SW480 (cell line): ENCODE results near the gene ADCY5.
"Not testable (repeated sequence)": the region's sequence is repeated elsewhere in the genome, so short reads cannot be mapped to it uniquely, and the experiment has no call there.

Experiments used
- DNase-seq: peaks from one replicate; pipeline ENCODE4 v3.0.0-alpha.2; 2016; ENCODE audit warnings: low spot score

The ADCY5 gene

DNA sequence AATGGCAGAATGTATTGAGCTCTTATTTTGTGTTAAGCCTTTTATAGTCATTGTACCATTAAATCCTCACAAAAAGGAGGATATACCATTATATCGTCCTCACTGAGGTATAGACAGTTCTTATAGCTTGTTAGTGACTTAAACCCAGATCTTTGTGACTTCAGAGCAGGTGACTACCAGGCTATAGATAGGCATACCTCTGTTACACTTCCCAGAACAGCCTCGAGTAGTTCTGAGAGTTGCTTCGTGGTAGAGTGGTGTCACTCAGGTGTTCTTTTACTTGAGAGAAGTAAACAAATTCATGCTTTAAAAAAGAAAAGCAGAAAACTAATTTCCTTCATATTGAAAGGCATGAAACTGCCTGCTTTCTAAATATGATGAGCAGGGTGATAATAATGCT is 187.2 kb downstream of the ADCY5 start:
- no peak for DNase-seq

DNA sequence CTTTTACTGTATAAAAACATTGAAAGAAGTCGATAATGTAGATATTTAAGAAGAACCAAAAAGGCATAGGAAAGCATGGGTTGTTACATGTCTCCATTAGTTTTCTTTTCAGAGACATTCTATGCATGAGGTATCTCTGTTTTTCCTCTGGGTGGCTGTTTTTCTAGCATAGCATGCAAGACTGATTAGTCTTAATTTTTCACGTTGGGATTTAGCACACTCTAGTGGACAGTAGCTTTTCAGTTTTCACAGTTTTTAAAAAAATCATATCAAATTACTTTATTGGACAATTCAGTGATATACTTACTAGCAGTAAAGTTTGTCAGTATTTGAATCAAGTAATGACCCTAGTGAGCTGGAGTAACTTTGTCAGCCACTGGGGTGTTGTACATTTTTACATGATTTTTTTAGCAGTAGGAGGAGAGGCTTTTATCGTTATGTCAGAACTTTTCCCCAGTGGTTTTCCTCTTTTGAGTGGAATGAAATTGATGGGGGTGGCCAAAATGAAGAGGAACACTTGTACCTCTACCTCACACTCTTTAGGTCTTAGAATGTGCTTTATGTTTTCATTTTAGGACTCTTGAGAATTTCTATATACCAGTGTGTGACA is 190.0 kb downstream of the ADCY5 start:
- peak; percentile 66 for DNase-seq

DNA sequence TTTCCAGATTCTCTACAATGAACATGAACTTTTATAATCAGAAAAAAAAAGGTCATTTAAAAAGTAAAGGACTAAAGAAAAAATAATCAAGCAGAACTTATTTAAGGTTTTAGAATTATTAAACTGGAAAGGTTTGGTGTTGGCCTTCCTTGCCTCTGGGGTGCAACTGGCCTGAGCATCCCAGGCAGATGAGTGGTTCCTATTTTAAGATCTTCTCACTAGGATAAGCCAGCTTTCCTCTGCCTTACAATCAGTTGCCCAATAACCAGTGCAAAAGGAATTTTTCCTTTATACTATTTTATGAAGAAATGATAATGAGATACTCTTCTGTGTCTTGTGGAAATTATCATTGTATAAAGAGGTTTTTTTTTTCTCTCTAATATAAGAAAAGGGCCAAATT is 190.5 kb downstream of the ADCY5 start:
- DNase-seq: no peak

DNA sequence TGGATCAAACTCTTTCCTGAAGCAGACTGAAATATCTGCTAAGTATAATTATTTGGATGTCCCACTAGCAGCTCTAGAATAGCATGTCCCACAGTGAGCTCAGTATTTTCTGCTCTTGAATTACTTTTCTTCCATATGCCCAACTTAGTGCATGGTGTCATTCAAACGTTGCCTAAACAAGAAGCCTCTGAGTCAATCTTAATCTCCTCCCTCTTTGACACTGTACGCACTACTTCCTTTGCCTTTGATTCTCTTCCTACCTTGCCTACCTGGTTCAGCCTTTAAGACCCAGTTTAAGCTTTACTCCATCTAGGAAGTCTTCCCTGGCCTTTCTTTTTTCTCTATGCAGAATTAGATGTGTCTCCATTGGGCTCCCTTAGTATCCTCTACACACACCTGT is 192.6 kb downstream of the ADCY5 start:
- DNase-seq: no peak

DNA sequence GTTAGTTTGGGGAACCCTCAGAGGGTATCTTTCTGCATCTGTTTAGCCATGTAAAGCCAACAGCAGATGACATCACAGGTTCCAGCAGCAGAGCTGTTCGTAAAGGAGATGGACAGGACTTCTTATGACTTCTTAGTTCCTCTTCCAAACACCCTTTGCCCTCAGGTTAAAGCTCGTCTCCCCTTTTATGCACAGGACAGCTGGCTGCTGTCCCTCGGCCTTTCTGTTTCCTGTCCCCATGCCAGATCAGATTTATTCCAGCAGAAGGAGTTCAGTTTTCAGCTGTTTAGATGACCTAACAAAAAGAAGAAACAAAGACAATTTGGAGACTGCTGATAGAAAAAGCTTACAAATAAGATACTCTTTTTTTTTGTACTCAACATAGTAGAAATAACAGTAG is 202.0 kb downstream of the ADCY5 start:
- DNase-seq: no peak

DNA sequence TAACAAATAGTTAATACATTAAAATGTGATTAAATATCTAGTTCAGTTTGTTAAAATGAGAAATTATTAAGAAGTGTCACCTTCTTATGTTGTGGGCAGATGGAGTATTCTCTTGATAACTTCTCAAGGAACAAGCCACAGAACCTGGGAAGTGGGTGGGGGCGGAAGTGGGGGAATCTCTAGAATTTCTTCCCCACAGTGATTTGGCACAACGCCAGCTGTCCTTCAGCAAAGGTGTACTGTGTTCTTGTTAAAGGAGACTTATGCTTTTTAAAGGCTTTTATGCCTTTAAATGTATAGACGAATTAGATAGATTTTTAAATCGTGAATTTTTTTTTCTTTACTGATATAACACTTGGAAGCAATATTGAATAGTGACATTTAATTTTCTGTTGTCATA is 204.8 kb downstream of the ADCY5 start:
- no peak for DNase-seq

DNA sequence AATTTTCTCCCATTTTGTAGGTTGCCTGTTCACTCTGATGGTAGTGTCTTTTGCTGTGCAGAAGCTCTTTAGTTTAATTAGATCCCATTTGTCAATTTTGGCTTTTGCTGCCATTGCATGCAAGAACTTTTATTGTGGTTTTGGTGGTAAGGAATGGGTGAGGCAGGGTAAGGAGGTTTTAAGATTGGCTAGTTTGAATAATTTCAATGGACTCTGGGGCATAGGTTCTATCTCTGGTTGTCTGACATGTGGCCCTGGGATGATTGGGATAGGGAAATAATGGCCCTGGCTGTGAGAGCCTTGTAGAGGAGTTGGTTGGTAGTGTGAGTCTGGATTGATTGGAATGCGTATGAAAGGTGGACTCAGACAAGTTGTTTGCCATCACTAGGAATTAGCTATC is 209.1 kb downstream of the ADCY5 start:
- DNase-seq: no peak

DNA sequence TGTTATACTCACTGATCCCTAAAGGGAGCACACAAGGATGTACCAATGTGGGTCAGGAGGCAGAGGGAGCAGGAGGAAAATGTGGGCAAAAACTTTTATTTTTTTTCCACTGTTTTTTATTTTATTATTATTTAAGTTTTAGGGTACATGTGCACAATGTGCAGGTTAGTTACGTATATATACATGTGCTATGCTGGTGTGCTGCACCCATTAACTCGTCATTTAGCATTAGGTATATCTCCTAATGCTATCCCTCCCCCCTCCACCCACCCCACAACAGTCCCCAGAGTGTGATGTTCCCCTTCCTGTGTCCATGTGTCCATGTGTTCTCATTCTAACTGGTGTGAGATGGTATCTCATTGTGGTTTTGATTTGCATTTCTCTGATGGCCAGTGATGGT is 209.7 kb downstream of the ADCY5 start:
- not testable (repeated sequence) for DNase-seq

DNA sequence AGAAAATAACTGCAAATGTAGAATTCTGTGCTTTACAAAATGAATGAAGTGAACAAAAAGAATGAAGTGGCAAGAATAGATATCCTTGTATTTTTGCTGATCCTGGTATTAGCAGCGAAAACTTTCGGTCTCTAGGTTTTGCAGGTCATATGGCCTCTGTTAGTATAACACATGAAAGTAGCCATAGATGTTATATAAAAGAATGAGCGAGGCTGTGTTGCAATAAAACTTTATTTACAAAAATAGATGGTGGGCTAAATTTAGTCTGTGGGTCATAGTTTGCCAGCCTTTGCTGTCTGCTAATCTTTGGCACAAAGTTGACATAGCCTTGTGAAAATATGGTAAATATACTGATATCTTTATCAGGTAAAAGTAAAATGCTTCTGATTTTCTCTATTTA is 212.0 kb downstream of the ADCY5 start:
- no peak for DNase-seq
